CD8-positive, alpha-beta memory T cell (primary cell): ENCODE results near the gene SNRNP70. TPM values are rescaled to one million over a fixed set of nuclear protein-coding genes. Genes with fewer than 3 reads are reported as not detected.

Experiments
- CTCF ChIA-PET: fragments of 350-600 bp; sonication (Branson Sonifier 250); formaldehyde crosslinking; loops from one replicate; lab custom pipeline; 2021; ENCODE audit warnings: antibody characterized with exemption; lab: Charles Lee
- POLR2A ChIA-PET: fragments of 350-600 bp; sonication (Branson Sonifier 250); formaldehyde crosslinking; loops from one replicate; lab custom pipeline; 2021; ENCODE audit warnings: antibody characterized with exemption; lab: Charles Lee
- DNase-seq, 5 donors: peaks; one replicate each; pipeline versions ENCODE4 v3.0.0 to v3.0.0-alpha.2; 2020 to 2022; ENCODE audit warnings: mixed read lengths in 1 of 5
- H3K27ac ChIP-seq: one replicate; pipeline ENCODE4 v1.7.0; 2013; ENCODE audit warnings: low read depth, mild to moderate bottlenecking, low read length, moderate library complexity
- H3K27me3 ChIP-seq: 2 replicates; pipeline ENCODE4 v1.7.0; 2013; ENCODE audit warnings: low read length, mild to moderate bottlenecking; ENCODE audit not compliant: insufficient read depth, poor library complexity, severe bottlenecking
- H3K36me3 ChIP-seq: 2 replicates; pipeline ENCODE4 v1.7.0; 2013; ENCODE audit warnings: mild to moderate bottlenecking, low read length, moderate library complexity; ENCODE audit not compliant: insufficient read depth
- H3K4me1 ChIP-seq: 2 replicates; pipeline ENCODE4 v1.7.0; 2013; ENCODE audit warnings: mild to moderate bottlenecking, low read length, moderate library complexity; ENCODE audit not compliant: insufficient read depth
- H3K4me3 ChIP-seq: 2 replicates; pipeline ENCODE4 v1.7.0; 2013; ENCODE audit warnings: mild to moderate bottlenecking, low read length
- H3K9me3 ChIP-seq: 2 replicates; pipeline ENCODE4 v1.7.0; 2013; ENCODE audit warnings: mild to moderate bottlenecking, low read length
- H3K27ac Mint-ChIP-seq, 8 donors: one replicate each; pipeline ENCODE4 v1.8.0; 2020 to 2021; ENCODE audit warnings: mixed read lengths in 8 of 8, mild to moderate bottlenecking in 6 of 8, inconsistent platforms in 3 of 8, moderate library complexity in 3 of 8
- H3K27me3 Mint-ChIP-seq, 2 donors: one replicate each; pipeline ENCODE4 v1.8.0; 2020 to 2021; ENCODE audit warnings: mixed read lengths in 2 of 2, mild to moderate bottlenecking in 1 of 2, moderate library complexity in 1 of 2
- H3K36me3 Mint-ChIP-seq, 3 donors: one replicate each; pipeline ENCODE4 v1.8.0; 2020 to 2021; ENCODE audit warnings: mixed read lengths in 3 of 3, inconsistent platforms in 1 of 3, mild to moderate bottlenecking in 1 of 3
- H3K4me1 Mint-ChIP-seq, 3 donors: one replicate each; pipeline ENCODE4 v1.8.0; 2020 to 2021; ENCODE audit warnings: mixed read lengths in 3 of 3, inconsistent platforms in 1 of 3, mild to moderate bottlenecking in 1 of 3
- H3K4me3 Mint-ChIP-seq, 7 donors: one replicate each; pipeline ENCODE4 v1.8.0; 2020 to 2021; ENCODE audit warnings: mixed read lengths in 7 of 7, mild to moderate bottlenecking in 6 of 7, moderate library complexity in 4 of 7, inconsistent platforms in 2 of 7
- H3K9me3 Mint-ChIP-seq, 5 donors: one replicate each; pipeline ENCODE4 v1.8.0; 2020 to 2022; ENCODE audit warnings: mixed read lengths in 5 of 5, mild to moderate bottlenecking in 3 of 5, moderate library complexity in 2 of 5, inconsistent platforms in 1 of 5
- polyA plus RNA-seq: library from polyadenylated mRNA; unstranded; fragments of 300-500 nt; fragmentation: Illumina TruSeq; gene quantifications from one replicate; pipeline ENCODE4 v1.2.3, GENCODE V29; 2021
- total RNA-seq, 2 experiments: library from RNA; stranded (reverse); gene quantifications; one replicate each; pipeline ENCODE4 v1.2.3, GENCODE V29; 2021

Gene SNRNP70
- total and polyA plus RNA-seq, 3 experiments from 2014 or later, result 66.2 to 221 (median 210) TPM

DNA sequence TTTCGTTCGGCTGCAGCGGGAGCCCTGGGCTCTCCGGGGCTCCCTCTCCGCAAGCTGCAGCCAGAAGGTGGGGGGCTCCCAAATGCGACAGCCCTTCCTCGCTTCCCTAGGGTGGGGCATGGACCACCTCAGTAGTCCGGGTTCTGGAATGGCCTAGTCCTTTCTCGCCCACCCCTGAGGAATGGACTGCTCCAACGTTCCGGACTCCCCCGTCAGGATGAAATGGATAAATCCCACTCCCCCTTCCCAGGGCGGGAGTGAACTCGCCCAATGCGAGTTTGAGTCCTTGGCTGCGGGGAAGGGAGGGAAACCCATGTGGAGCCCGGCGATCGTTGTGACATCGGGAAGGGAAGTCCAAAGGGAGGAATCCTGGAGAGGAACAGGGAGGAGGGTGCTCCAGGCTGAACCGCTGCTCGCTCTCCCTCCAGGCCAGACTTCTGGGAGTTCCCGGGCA is 64.4 kb downstream of the SNRNP70 start:
- Mint-ChIP-seq H3K4me1 (peaks cover 30 to 39% (median 31%) of the 10 kb centered on the region in 3 donors), H3K27ac (peak overlapping the region in 1 of 8 donors; percentile 10), H3K4me3 (peak overlapping the region; percentile 67 to 92 (median 80)), H3K36me3 (no peaks in the 10 kb centered on the region), H3K9me3 (peaks cover 0 to 2% (median 0%) of the 10 kb centered on the region in 5 donors), H3K27me3 (peaks cover 50 to 79% of the 10 kb centered on the region in 2 donors)
- POLR2A ChIA-PET, result no interaction called here
- H3K4me1 ChIP-seq, result peaks cover 43% of the 10 kb centered on the region
- H3K27me3 ChIP-seq, result peaks cover 46% of the 10 kb centered on the region
- peak overlapping the region; percentile 19 for H3K27ac ChIP-seq
- no peaks in the 10 kb centered on the region for H3K36me3 ChIP-seq
- peak overlapping the region; percentile 50 for H3K4me3 ChIP-seq
- no peaks in the 10 kb centered on the region for H3K9me3 ChIP-seq
- CTCF ChIA-PET, result interaction anchor here (1.3 to 3.0 kb wide), 4 partner anchors 22 to 156 kb away, joined by 3 to 9 read pairs (median 5); partner anchors contain the start of genes GYS1, LIN7B and RUVBL2
- DNase-seq, result no peak

DNA sequence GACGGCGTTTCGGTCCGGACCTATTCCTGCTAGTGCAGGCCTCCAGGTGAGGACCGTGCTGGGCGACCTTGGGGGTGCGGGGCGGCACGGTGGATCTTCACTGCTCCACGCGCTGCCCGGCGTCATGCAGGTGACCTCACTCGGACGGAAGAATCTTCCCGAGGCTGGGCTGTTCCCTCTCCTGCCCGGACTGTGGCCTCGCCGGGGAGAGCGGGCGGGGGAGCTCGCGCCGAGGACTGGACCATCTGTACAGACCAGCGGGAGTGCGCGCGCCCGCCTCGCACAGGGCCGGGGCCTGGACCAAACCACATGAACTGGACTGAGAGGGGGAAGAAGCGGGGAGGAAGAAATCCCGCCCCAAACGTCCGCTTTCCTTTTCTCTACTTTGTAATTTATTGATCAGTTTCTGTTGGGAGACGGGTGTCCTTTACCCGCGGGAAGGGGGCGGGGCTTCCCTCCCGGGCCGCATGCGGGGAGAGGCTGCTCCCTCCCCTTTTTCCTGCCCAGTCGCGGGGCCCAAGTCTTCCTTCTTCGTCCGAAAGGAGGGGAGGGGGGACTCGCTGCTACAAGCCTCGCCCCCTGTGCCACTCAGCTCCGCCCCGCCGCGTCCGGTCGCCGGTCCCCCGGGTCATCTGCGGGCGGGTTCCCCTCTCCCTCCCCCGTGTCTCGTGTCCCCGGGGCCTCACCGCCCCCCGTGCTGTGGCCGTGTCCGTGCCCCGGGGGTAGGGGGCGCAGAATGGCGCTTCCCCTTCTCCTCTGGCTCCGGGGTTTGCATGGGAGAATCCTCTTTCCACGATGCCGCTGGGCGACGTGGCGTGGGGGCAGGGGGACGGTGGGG is 65.1 kb downstream of the SNRNP70 start:
- POLR2A ChIA-PET, result no interaction called here
- peaks cover 0 to 2% (median 0%) of the 10 kb centered on the region in 5 donors for H3K9me3 Mint-ChIP-seq
- peak in 3 of 5 donors; percentile 21 to 51 (median 34) for DNase-seq
- peaks cover 51 to 79% of the 10 kb centered on the region in 2 donors for H3K27me3 Mint-ChIP-seq
- H3K9me3 ChIP-seq, result no peaks in the 10 kb centered on the region
- H3K4me1 ChIP-seq, result peaks cover 43% of the 10 kb centered on the region
- H3K4me1 Mint-ChIP-seq, result peaks cover 29 to 39% (median 30%) of the 10 kb centered on the region in 3 donors
- H3K27ac ChIP-seq, result peak overlapping the region; percentile 19
- H3K27me3 ChIP-seq, result peaks cover 46% of the 10 kb centered on the region
- no peaks in the 10 kb centered on the region for H3K36me3 ChIP-seq
- no peak overlapping the region for H3K27ac Mint-ChIP-seq
- H3K36me3 Mint-ChIP-seq, result no peaks in the 10 kb centered on the region
- H3K4me3 Mint-ChIP-seq, result peak overlapping the region; percentile 67 to 92 (median 79)
- CTCF ChIA-PET, result interaction anchor here (1.7 to 3.0 kb wide), 2 partner anchors 53 to 157 kb away, joined by 4 to 9 read pairs; partner anchors contain the start of genes GYS1 and RUVBL2
- H3K4me3 ChIP-seq, result peak overlapping the region; percentile 50

- Histone ChIP-seq H3K27me3 (peaks cover 41% of the 10 kb centered on the region), H3K4me3 (peak overlapping the region; percentile 50), H3K9me3 (no peaks in the 10 kb centered on the region), H3K27ac (peak overlapping the region; percentile 19), H3K4me1 (peaks cover 38% of the 10 kb centered on the region), H3K36me3 (no peaks in the 10 kb centered on the region)
- no peaks in the 10 kb centered on the region for H3K36me3 Mint-ChIP-seq
- peaks cover 24 to 36% (median 25%) of the 10 kb centered on the region in 3 donors for H3K4me1 Mint-ChIP-seq
- POLR2A ChIA-PET, result no interaction called here
- no peak overlapping the region for H3K27ac Mint-ChIP-seq
- DNase-seq, result no peak
- H3K9me3 Mint-ChIP-seq, result peaks cover 0 to 2% (median 0%) of the 10 kb centered on the region in 5 donors
- peaks cover 45 to 78% of the 10 kb centered on the region in 2 donors for H3K27me3 Mint-ChIP-seq
- H3K4me3 Mint-ChIP-seq, result peak overlapping the region in 5 of 7 donors; percentile 19 to 92 (median 73)
- CTCF ChIA-PET, result interaction anchor here (1.7 to 3.0 kb wide), 2 partner anchors 53 to 157 kb away, joined by 4 to 9 read pairs; partner anchors contain the start of genes GYS1 and RUVBL2
Measured at GRCh38 chr19:49150944-49151243, 65.6 kb downstream of the SNRNP70 start.

DNA sequence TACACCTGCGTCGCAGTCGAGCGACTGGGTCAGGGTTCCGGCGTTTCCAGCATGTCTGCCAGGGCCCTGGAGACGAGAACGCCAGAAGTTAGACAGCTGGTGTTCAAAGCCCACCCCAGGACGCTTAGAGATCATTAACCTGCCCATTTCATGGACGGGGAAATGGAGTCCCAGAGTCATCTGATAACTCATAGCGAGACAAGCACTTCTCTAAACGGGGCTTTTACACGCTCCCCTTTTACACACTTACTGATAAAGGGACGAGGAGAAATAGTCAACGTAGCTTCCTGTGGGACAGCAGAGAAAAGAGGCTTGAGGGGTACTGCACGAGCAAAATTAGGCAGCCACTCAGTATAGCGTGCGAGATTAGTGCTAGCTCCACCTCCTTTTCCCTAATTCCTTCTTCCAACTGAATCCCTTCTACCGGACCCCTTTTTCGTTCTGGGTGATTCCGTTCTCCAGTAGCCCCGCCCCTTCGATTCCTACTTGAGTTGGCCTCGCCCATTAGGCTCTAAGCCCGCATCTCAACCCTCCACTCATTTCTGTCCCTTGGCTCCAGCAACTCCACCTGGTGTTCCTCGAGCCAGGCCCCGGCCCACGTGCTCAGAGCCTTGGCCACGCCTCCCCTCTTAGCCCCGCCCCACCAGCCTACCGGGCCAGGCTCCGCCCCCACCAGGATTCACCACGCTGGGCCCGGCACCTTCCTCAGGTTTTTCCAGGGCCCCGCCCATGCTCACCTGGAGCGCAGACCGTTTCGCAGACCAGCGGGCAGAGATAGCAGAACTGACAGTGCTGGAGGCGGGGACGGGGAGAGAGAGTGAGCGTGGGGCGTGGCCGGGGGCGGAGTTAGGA is 66.2 kb downstream of the SNRNP70 start:
- CTCF ChIA-PET, result interaction anchor here (1.7 to 3.0 kb wide), 2 partner anchors 54 to 158 kb away, joined by 4 to 9 read pairs; partner anchors contain the start of genes GYS1 and RUVBL2
- Mint-ChIP-seq H3K4me3 (peak overlapping the region; percentile 41 to 92 (median 52)), H3K27me3 (peaks cover 46 to 77% of the 10 kb centered on the region in 2 donors), H3K4me1 (peaks cover 20 to 31% (median 24%) of the 10 kb centered on the region in 3 donors), H3K9me3 (peaks cover 0 to 2% (median 0%) of the 10 kb centered on the region in 5 donors), H3K27ac (no peak overlapping the region), H3K36me3 (no peaks in the 10 kb centered on the region)
- Histone ChIP-seq H3K9me3 (no peaks in the 10 kb centered on the region), H3K27me3 (peaks cover 36% of the 10 kb centered on the region), H3K4me1 (peaks cover 33% of the 10 kb centered on the region), H3K27ac (no peak overlapping the region), H3K4me3 (no peak overlapping the region), H3K36me3 (no peaks in the 10 kb centered on the region)
- peak in 2 of 5 donors; percentile 23 to 48 for DNase-seq
- POLR2A ChIA-PET, result no interaction called here

GRCh38 chr19:49152119-49152550 is 66.9 kb downstream of the SNRNP70 start:
- H3K27me3 Mint-ChIP-seq, result peaks cover 47 to 74% of the 10 kb centered on the region in 2 donors
- H3K9me3 Mint-ChIP-seq, result peaks cover 0 to 2% (median 0%) of the 10 kb centered on the region in 5 donors
- Histone ChIP-seq H3K27ac (no peak overlapping the region), H3K36me3 (no peaks in the 10 kb centered on the region), H3K4me1 (peaks cover 33% of the 10 kb centered on the region), H3K27me3 (peaks cover 36% of the 10 kb centered on the region), H3K4me3 (no peak overlapping the region), H3K9me3 (no peaks in the 10 kb centered on the region)
- CTCF ChIA-PET, result no interaction called here
- H3K27ac Mint-ChIP-seq, result no peak overlapping the region
- POLR2A ChIA-PET, result no interaction called here
- H3K4me3 Mint-ChIP-seq, result peak overlapping the region in 5 of 7 donors; percentile 11 to 64 (median 50)
- peaks cover 20 to 31% (median 24%) of the 10 kb centered on the region in 3 donors for H3K4me1 Mint-ChIP-seq
- no peaks in the 10 kb centered on the region for H3K36me3 Mint-ChIP-seq
- no peak for DNase-seq

DNA sequence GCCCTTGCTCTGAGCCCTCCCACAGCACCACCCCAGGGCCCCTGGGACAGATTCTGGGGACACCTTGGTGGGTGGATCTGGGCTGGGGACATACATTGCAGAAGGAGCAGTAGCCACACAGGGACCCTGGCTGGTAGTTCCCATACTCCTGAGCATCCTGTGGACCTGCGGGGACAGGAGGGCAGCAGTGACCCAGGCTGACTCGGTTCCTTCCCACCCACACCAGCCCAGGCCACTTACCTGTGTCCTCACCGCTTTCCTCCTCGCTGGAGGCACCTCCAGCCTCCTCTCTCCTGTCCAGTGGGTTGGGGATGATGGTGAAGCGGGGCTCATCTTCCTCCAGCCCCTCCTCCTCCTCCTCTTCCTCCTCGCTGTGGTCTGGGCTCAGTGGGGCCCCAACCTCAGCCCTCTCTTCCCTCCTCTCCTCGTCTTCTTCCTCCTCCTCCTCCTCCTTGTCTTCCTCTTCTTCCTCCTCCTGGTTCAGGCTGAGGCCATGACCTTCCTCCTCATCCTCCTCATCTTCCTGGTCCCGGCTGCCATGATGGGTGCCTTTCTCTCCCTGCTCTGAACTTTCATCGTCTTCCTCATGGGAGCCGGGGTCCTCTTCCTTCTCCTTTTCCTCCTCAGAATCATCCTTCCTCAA is 68.0 kb downstream of the SNRNP70 start:
- Mint-ChIP-seq H3K27ac (no peak overlapping the region), H3K4me1 (peaks cover 21 to 35% (median 27%) of the 10 kb centered on the region in 3 donors), H3K36me3 (no peaks in the 10 kb centered on the region), H3K9me3 (peaks cover 0 to 2% (median 0%) of the 10 kb centered on the region in 5 donors), H3K4me3 (peak overlapping the region in 4 of 7 donors; percentile 10 to 32 (median 23)), H3K27me3 (peaks cover 39 to 74% of the 10 kb centered on the region in 2 donors)
- H3K27me3 ChIP-seq, result peaks cover 40% of the 10 kb centered on the region
- no peak overlapping the region for H3K27ac ChIP-seq
- no peak overlapping the region for H3K4me3 ChIP-seq
- no peaks in the 10 kb centered on the region for H3K9me3 ChIP-seq
- H3K36me3 ChIP-seq, result no peaks in the 10 kb centered on the region
- ChIA-PET CTCF (no interaction called here), POLR2A (no interaction called here)
- no peak for DNase-seq
- H3K4me1 ChIP-seq, result peaks cover 39% of the 10 kb centered on the region

GRCh38 chr19:49154279-49154678 is 69.0 kb downstream of the SNRNP70 start:
- H3K27ac ChIP-seq, result peak overlapping the region; percentile 77
- Mint-ChIP-seq H3K36me3 (no peaks in the 10 kb centered on the region), H3K4me1 (peaks cover 17 to 30% (median 26%) of the 10 kb centered on the region in 3 donors), H3K27me3 (peaks cover 40 to 72% of the 10 kb centered on the region in 2 donors), H3K4me3 (peak overlapping the region in 2 of 7 donors; percentile 21 to 68), H3K27ac (no peak overlapping the region), H3K9me3 (peaks cover 0 to 2% (median 0%) of the 10 kb centered on the region in 5 donors)
- H3K36me3 ChIP-seq, result no peaks in the 10 kb centered on the region
- CTCF ChIA-PET, result no interaction called here
- peaks cover 34% of the 10 kb centered on the region for H3K4me1 ChIP-seq
- no peaks in the 10 kb centered on the region for H3K9me3 ChIP-seq
- POLR2A ChIA-PET, result no interaction called here
- DNase-seq, result no peak
- peaks cover 36% of the 10 kb centered on the region for H3K27me3 ChIP-seq
- no peak overlapping the region for H3K4me3 ChIP-seq
